GM15510 (cell line): ENCODE measurements around the gene KLHL26.

Experiments used
- POLR2A ChIP-seq: IDR thresholded peaks from 3 replicates; pipeline ENCODE4 v1.6.1; 2011; ENCODE audit warnings: borderline replicate concordance; ENCODE audit not compliant: insufficient read length; ENCODE audit errors: extremely low read depth

The KLHL26 gene

DNA sequence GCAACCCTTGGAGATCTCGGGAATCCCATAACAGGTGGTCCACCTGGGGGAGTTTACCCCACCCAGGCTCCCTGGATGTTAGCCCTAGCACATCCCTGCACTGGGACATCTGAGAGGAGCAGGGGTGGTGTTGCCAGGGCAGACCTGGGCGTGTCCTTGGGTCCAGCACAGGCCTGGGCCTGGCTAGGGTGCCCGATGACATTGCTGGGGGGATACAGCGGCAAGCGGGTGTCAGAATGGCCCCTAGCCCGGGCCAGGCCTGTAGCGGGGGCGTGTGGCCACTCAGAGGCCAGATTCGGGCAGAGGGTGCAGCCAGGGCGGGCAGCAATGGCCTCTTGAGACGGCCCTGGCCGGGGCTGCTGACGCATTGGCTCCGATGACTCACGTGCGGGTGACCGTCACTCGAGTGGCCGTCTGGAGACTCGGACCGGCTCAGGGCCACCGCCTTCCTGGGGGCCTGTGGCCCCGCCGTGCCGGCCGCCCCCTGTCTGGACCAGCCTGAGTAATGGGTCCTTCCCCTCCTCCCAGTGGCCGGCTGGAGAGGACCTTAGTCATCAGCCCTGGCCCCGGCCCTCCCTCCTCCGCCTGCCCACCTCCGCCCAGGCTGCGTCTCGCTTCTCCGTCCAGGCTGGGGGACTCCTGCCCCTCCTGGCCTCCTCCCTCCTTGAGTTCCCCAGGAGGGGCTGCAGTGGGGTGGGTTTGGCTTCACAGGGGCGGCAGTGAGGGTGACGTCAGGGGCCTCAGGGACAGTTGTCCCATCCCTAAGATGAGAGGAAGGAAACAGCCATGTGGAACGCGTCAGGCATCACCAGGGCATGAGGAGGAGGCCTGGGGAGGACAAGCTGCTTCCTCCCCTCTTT, 23.5 kb downstream of the KLHL26 start:
- TF ChIP-seq POLR2A, result no peak

DNA sequence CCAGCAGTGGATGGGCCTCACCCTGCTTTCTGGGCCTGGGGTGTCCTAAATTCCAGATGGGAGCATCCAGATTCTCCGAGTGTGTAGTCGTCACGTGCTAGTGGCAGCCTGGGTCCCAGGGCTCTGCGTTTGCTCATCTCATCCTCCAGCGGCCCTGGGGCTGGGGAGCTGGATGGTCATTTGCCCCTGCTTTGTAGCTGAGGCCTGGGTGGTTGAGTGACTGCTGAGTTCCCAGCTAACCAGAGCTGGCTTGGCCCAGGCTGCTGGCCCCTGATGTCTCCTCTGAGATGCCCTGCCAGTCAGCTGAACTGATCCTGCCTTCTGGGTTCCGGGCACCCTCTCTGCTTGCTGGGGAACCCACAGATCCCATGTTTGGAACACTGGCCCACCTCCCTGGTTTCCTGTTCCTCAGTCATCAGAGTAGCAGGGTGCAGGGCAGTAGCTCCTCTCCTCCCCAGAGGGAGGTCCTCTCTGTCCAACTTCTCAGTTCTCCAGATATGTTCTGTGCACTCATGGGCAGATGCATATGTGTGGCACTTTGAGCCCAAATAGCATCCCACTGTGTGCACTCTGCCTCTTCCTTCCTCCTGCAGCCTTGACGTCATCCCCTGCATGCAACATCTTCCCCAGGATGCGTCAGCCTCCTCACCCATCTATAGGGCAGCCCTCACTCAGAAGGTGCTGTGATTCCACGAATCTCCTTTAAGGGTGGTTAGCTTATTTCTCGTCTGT, 24.3 kb downstream of the KLHL26 start:
- TF ChIP-seq POLR2A, result no peak

DNA sequence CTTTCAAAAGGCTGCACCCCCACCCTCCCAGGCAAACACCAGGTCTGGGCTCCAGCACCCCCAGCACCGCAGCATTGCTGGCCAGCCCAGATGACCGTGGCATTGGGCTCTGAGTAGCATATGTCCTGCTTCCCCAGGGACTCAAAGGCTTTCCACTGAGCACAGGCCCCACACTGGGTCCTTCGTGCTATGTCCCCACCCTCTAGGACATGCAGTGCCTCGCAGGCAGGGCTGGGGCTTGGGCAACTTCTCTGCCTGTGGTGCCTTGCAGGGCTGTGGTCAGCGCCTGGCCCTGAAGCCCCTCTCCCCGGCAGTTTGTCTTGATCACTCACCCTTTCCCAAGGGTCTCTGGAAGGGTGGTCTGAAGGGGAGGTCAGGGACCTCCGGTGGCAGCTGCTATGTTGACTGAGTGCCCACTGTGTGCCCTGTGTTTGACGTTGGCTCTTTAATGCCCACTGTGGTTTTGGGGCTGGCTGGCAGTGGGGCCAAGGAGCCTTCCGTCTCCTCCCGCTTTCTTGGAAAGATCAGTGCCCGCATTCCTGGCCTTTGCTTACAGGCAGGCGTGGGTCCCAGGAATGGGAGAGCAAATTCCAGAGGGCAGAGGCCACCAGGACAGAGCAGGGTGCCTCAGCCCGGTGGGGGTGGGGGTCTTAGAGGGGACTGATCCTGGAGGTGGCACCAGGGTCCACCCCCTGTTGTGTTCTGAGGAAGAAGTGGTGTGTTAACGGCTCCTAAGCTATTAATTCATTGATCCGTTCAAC, 26.3 kb downstream of the KLHL26 start:
- TF ChIP-seq POLR2A, result no peak

DNA sequence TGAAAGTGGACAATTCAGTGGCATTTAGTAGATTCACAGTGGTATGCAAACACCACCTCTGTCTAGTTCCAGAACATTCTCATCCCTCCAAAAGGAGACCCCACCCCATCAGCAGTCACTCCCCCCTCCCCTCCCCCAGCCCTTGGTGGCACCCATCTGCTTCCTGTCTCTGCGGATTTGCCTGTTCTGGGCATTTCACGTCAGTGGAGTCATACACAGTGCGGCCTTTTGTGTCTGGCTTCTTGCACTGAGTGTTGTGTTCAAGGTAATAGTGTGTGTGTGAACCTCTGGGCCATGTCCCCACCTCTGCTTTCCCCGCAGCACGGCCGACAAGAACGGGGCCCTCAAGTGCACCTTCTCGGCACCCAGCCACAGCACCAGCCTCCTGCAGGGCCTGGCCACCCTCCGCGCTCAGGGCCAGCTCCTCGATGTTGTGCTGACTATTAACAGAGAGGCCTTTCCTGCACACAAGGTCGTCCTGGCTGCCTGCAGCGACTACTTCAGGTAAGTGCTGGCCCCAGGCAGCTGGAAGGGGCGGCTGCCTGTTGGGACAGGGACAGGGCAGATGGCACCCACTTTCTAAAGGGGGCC, 27.2 kb downstream of the KLHL26 start:
- no peak for TF ChIP-seq POLR2A

DNA sequence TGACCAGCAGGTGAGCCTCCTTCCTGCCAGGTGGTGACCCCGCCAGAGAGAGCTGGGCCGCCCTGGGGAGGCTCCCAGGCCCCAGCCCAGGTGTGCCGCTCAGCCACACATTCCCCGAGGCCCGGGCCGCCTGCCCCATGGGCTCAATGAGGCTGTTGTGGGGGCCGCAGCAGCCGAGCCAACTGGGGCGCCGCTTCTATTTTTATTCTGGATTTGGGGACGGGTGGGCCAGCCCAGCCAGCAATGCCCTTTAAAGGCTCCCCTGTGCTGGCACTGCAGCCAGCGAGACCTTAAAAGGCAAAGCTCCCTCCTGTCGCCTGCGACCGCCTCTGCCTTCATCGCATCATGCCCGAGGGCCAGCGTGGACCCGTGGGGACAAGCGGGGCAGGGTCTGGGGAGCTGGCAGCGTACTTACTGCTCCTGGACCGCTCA, 29.0 kb downstream of the KLHL26 start:
- TF ChIP-seq POLR2A, result no peak

DNA sequence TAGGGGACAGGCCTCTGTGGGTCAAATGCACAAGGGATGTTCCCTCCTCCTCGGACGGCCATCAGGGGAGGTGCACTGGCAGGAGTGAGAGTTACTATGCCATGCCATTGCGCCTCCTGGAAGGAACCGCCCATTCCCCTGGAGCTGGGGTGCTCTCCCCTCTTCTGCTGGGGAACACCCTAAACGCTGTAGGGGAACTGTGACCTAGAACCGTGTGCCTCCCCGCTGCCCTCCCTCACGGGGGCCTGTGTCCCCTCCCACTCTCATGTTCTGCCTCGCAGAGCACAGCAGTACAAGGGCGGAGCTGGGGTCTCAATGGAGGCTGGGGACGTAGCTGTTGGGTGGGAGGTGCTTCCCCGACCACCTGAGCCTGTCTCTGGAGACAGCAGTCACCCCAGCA, 29.5 kb downstream of the KLHL26 start:
- no peak for TF ChIP-seq POLR2A

DNA sequence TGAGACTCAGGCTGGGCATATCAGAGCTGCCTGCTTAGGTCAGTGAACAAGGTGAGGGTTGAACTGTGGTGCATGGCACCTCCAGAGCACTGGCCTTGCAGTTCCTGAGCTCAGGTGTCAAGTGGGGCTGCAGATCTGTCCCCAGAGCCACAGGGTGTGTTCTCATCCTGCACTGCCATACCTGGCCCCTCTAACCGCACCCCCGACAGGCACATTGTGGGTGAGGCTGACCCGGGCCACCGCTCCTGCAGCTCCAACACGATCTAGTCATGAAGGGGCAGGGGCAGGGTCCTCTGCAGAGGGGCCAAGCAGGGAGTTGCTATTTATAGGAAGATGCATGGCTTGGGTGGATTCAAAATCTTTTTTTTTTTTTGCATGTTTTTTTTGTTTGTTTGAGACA, 30.0 kb downstream of the KLHL26 start:
- TF ChIP-seq POLR2A, result no peak

DNA sequence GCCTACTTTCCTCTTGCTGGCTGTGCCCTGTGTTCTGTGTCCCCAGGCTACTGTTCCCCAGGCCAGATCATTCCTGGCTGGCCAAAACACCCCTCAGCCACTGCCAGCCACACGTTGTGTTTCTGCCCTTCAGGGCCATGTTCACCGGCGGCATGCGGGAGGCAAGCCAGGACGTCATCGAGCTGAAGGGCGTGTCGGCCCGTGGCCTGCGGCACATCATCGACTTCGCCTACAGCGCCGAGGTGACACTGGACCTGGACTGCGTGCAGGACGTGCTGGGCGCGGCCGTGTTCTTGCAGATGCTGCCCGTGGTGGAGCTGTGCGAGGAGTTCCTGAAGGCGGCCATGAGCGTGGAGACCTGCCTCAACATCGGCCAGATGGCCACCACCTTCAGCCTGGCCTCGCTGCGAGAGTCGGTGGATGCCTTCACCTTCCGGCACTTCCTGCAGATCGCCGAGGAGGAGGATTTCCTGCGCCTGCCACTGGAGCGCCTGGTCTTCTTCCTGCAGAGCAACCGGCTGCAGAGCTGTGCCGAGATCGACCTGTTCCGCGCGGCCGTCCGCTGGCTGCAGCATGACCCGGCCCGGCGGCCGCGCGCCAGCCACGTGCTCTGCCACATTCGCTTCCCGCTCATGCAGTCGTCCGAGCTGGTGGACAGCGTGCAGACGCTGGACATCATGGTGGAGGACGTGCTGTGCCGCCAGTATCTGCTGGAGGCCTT, 30.9 kb downstream of the KLHL26 start:
- no peak for TF ChIP-seq POLR2A

DNA sequence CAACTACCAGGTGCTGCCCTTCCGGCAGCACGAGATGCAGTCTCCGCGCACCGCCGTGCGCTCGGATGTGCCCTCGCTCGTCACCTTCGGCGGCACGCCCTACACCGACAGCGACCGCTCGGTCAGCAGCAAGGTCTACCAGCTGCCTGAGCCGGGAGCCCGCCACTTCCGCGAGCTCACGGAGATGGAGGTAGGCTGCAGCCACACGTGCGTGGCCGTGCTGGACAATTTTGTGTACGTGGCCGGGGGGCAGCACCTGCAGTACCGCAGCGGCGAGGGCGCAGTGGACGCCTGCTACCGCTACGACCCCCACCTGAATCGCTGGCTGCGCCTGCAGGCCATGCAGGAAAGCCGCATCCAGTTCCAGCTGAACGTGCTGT, 31.4 kb downstream of the KLHL26 start:
- no peak for TF ChIP-seq POLR2A

DNA sequence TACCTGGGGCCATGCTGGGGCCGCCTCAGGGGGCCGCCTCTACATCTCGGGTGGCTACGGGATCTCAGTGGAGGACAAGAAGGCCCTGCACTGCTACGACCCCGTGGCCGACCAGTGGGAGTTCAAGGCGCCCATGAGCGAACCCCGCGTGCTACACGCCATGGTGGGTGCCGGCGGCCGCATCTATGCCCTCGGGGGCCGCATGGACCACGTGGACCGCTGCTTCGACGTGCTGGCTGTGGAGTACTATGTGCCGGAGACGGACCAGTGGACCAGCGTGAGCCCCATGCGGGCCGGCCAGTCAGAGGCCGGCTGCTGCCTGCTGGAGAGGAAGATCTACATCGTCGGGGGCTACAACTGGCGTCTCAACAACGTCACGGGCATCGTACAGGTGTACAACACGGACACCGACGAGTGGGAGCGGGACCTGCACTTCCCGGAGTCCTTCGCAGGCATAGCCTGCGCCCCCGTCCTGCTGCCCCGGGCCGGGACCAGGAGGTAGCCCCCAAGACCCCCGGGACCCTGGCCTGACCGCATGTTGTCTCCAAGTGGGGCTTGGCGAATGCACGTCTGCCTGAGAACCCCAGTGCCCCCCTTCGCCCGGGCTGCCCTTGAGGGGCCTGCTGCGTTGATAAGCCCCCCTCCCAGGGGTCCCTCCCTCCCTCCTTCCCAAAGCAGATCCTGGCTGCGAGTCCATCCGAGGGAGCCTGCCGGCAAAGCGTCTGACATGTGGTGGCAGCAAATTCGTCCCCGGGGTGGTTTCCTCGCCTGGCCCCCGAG, 32.1 kb downstream of the KLHL26 start:
- TF ChIP-seq POLR2A, result no peak

DNA sequence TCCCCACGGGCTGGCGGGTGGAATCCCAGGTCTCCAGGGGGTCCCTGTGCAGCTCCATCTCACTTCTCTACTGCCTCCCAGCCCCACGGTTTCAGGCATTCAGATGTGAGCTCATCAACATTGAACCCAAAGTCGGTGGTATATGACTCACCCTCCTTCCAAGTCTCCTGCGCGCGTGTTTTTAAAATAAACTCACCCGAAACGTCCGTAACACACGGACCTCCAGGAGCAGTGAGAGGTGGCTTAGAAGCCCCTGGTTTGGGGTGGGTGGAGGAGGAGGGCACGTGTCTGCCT, 32.6 kb downstream of the KLHL26 start:
- no peak for TF ChIP-seq POLR2A

DNA sequence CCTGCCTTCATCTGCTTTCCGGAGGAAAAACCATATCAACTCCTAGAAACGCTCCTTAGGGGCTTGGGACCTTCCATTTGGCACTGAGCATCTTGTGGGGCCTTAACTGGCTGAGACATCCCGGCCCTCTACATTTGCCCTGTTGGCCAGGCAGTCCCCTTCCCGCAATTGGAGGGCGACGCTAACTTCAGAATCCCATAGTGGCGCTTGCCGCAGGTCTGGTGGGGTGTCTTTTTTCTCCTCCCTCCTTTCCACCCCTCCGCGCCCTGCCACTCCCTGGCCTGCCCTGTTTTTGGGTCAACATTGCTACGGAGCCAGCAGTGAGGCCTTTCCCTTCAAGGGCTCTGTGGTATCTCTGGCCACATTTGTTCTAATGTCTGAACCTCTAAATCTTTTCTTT, 33.1 kb downstream of the KLHL26 start:
- no peak for TF ChIP-seq POLR2A

DNA sequence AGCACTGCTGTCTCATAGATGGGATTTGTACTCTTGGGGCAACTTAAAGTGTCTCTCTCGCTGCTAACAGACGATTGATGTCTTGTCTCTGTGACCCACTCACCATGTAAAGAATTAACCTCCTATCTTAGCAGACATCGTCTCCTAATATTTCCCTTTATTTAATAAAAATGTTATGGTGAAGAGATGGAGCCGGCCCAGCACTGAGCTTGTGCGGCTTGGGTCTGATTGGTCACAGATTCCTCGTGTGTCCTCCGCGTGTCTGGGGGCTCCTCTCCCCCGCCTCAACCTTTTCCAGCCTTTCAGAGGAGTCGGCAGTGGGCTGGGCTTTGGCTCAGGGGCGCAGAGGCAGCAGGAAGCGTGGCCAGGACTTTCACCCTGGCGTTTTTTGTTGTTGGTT, 33.5 kb downstream of the KLHL26 start:
- no peak for TF ChIP-seq POLR2A
